ENCODE measurements around the gene HIVEP3.
A peak's percentile ranks its signal among the peaks of the same experiment; 100 is the strongest.

Gene HIVEP3

GRCh38 chr1:41733021-41733420 lies 185.7 kb downstream of the HIVEP3 start:
- no peak for DNase-seq (ENCODE audit: low read depth in 2 of 2)

GRCh38 chr1:41731516-41732030 lies 187.1 kb downstream of the HIVEP3 start:
- DNase-seq (ENCODE audit: low read depth in 2 of 2), result no peak

DNA sequence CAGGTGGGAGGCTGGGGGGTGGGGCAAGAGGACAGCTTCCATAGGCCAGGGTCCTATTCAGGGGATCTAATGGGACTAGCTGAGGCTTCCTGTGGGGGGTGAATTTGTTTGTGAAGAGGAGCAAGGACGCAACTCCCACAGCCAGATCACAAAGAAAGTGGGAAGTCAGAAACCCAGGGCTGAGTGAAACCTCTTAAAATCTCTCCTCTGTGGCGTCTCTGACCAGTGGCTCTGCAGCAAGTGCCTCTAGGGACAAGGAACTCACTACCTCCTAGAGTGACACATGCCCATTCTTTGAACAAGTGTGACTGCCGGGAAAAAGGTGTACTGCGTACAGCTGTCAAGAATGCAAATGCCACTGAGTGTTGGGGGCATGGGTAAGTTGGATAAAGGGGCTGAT lies 187.9 kb downstream of the HIVEP3 start:
- DNase-seq (ENCODE audit: low read depth in 2 of 2), result no peak

DNA sequence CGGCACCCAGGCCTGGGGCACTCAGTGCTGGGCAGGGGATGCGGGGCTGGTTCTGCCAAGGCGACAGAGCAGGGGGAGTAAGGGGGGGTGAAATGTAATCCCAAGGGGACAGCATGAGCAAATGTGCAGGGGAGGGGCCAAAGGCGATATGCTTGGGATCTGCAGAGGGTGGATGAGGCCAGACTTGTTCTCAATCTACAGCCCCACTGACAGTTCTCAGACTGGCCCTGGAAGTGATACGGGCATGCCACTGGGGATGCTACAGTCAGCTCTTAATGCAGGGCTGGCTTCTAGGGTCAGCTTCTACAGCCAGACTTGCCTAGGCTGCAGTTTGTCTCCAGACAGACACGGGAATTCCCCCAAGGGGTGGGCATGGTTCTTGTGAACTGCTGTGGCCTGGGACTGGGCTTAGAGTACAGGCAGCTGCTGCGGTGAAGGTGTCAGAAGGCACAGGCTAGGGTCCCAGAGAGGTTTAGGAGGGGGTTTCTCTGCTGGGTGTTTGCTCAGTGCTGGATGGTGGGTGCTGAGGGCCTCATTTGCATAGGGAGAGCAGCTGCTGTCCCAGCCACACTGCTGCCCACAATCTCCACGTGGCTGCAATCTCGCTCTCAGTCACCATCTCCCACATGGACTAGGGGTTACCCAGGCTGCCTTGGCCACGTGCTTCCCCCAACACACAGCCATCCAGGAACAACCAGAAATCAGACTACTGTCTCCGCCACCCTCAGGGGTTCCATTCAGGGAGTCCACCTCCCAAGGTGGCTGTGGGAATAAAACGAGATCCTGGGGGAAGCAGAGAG lies 190.1 kb downstream of the HIVEP3 start:
- peak in 1 of 2 donors; percentile 34 for DNase-seq (ENCODE audit: low read depth in 2 of 2)

GRCh38 chr1:41727749-41728115 lies 191.0 kb downstream of the HIVEP3 start:
- no peak for DNase-seq (ENCODE audit: low read depth in 2 of 2)

- no peak for DNase-seq (ENCODE audit: low read depth in 2 of 2)
Measured at GRCh38 chr1:41726899-41727748, 191.6 kb downstream of the HIVEP3 start.

DNA sequence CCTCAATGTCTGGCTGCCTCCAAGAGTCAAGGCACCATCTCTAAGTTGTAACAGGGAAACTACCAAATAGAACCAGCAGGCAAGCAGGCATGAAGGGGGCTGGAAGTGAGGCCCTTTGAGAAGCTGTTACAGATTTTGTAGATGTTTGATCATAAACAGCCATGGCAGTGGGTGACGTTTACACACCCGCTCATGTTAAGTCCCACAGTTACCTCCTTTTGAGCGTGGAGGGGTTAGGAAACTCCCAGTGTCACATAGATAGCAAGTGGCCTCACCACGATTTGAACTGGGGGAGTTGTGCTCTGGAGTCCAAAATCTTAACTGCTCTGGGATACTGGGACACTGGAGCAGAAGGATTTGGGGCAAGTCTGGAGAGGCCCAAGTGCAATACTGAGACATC lies 192.4 kb downstream of the HIVEP3 start:
- no peak for DNase-seq (ENCODE audit: low read depth in 2 of 2)

DNA sequence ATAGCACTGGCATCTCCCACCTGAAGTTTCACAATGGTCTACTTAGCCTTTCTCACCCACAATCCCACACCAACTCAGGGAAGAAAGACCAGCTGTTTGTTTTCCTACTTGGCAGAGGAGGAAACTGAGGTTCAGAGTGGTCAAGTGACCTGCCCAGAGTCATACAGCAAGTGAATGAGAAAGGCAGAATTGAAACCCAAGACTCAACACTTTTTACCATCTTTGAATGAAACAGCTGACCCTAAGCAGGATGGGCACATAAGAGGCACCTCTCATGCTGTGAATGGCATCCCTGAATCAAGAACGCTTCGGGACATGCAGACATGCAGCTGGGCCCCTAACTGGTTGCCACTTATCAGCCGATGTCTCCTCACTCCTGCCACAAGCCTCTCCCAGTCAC lies 193.8 kb downstream of the HIVEP3 start:
- DNase-seq (ENCODE audit: low read depth in 2 of 2), result no peak

- no peak for DNase-seq (ENCODE audit: low read depth in 2 of 2)
Measured at GRCh38 chr1:41724248-41724647, 194.5 kb downstream of the HIVEP3 start.

- no peak for DNase-seq (ENCODE audit: low read depth in 2 of 2)
Measured at GRCh38 chr1:41723786-41724185, 194.9 kb downstream of the HIVEP3 start.

GRCh38 chr1:41722184-41722583 lies 196.5 kb downstream of the HIVEP3 start:
- no peak for DNase-seq (ENCODE audit: low read depth in 2 of 2)

- DNase-seq (ENCODE audit: low read depth in 2 of 2), result no peak
Measured at GRCh38 chr1:41720861-41721410, 197.8 kb downstream of the HIVEP3 start.

DNA sequence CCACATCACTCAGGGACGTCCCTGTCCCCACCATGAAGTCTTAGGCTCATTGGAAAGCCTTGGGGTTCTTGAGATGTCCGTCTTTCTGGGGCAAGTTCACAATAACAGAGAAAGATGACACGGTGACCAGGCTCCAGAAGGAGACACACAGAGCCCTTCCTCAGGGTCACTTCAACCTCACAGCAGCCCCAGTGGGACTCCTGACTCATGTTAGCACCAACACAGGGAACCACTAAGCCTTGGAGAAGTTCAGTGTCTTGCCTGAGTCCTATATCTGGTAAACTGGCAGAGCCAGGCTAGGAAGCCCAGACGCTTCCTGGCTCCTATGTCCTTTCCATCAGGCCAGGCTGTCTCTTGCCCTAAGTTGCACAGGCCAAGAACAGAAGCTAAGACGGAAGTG lies 199.1 kb downstream of the HIVEP3 start:
- no peak for DNase-seq (ENCODE audit: low read depth in 2 of 2)

DNA sequence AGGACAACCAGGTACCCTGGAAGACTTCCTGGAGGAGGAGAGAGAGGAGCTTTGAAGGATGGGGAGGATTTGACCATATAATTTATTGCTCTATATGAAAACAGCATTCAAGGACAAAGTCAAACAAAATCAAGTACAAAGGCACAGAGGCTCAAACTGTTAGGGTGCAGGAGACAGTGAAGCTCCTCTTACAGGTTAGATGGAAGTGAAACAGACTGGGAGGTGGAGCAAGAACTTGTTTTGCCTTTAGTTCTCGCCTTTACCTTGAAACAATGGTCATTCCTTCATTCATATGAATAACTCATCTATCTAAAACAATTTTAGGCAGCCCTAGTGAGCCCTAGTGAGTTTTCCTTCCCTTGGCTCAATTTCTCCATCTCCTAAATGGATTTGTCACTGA lies 199.6 kb downstream of the HIVEP3 start:
- DNase-seq (ENCODE audit: low read depth in 2 of 2), result no peak

DNA sequence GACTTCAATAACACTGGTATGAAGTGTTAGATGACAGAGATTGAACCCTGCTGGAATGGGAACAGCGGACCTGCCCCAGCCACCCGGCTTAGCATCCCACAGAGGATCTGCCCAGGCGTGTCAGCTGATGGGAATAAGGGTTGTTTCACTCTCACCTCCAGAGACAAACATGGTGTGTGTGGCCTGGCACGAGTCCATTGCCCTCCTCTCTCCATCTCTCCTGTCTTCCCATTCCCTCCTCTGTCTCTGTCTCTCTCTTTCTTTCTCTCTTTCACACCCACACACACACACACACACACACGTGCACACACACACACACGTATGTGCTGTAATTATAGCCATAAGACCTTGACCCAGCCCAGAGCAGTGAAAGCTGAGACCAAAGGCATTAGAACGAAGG lies 200.2 kb downstream of the HIVEP3 start:
- no peak for DNase-seq (ENCODE audit: low read depth in 2 of 2)

- no peak for DNase-seq (ENCODE audit: low read depth in 2 of 2)
Measured at GRCh38 chr1:41716188-41717130, 202.3 kb downstream of the HIVEP3 start.

- no peak for DNase-seq (ENCODE audit: low read depth in 2 of 2)
Measured at GRCh38 chr1:41715441-41716095, 203.2 kb downstream of the HIVEP3 start.

GRCh38 chr1:41714638-41715389 lies 203.9 kb downstream of the HIVEP3 start:
- no peak for DNase-seq (ENCODE audit: low read depth in 2 of 2)

DNA sequence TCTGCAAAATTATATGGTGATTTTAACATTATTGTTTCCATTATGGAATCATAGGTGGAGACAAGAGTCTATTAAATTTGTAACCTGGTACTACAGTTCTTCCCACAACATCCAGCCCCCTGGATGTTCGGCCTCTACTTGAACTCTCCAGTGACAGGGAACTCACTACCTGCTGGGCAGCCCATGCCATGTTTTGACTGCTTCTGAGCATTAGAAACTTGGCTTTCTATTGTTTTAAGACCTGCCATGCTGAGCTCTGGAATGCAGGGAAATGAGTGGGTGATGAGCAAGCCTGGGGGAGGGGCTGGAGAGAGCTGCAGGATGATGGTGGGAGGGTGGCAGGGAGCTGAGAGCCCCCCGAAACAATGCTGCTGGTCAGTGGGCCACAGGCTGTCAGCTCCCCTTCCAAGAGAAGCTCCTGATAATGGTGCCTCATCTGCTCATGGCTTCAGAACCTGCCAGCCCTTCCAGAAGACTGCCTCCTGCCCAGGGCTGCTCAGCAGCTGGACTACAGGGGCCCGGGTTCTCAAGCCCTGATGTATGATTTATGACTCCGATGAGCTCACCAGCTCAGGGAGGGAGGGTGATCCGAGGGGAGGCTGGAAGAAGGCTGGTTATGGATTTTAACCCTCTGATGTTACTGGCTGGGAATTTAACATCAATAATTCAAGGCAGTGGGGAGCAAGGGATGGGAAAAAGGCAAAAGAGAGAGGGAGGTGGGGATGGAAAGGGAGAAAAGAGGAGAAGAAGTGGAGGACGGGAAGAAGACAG lies 205.0 kb downstream of the HIVEP3 start:
- no peak for DNase-seq (ENCODE audit: low read depth in 2 of 2)
